GM12892 (cell line): ENCODE measurements around the gene NOSTRIN.
"Not testable (repeated sequence)": the region's sequence is repeated elsewhere in the genome, so short reads cannot be mapped to it uniquely, and the experiment has no call there.

Experiments
- DNase-seq: peaks from one replicate; pipeline ENCODE4 v3.0.0; 2011; ENCODE audit not compliant: insufficient read length
- FAIRE-seq: peaks from 2 replicates; lab custom pipeline; 2011; peaks lifted over from hg19 to GRCh38; lab: Jason Lieb, UNC
- POLR2A ChIP-seq: IDR thresholded peaks from 2 replicates; pipeline ENCODE4 v1.6.1; 2011; ENCODE audit warnings: low read depth, low read length, control low read depth
- POLR2AphosphoS5 ChIP-seq: IDR thresholded peaks from 2 replicates; pipeline ENCODE4 v1.6.1; 2011; ENCODE audit warnings: low read depth, low read length, control low read depth
- TAF1 ChIP-seq: IDR thresholded peaks from 2 replicates; pipeline ENCODE4 v1.6.1; 2011; ENCODE audit warnings: low read depth, mild to moderate bottlenecking, control low read depth, low read length, borderline replicate concordance

The NOSTRIN gene

GRCh38 chr2:168835969-168836368 lies 33.5 kb downstream of the NOSTRIN start:
- DNase-seq (no peak), FAIRE-seq (no peak)
- TF ChIP-seq POLR2AphosphoS5 (no peak), TAF1 (no peak), POLR2A (no peak)

- DNase-seq (no peak), FAIRE-seq (no peak)
- TF ChIP-seq TAF1, result no peak
Measured at GRCh38 chr2:168841445-168841844, 39.0 kb downstream of the NOSTRIN start.

GRCh38 chr2:168843253-168843652 lies 40.8 kb downstream of the NOSTRIN start:
- TF ChIP-seq POLR2A (no peak), TAF1 (no peak), POLR2AphosphoS5 (no peak)
- no peak for DNase-seq
- FAIRE-seq, result no peak

- TF ChIP-seq TAF1 (no peak), POLR2AphosphoS5 (no peak), POLR2A (no peak)
- FAIRE-seq, result no peak
- no peak for DNase-seq
Measured at GRCh38 chr2:168848225-168848624, 45.8 kb downstream of the NOSTRIN start.

GRCh38 chr2:168849610-168850009 lies 47.2 kb downstream of the NOSTRIN start:
- TF ChIP-seq TAF1 (no peak), POLR2AphosphoS5 (no peak), POLR2A (no peak)
- FAIRE-seq, result no peak
- no peak for DNase-seq

GRCh38 chr2:168850846-168851245 lies 48.4 kb downstream of the NOSTRIN start:
- no peak for TF ChIP-seq TAF1
- TF ChIP-seq POLR2AphosphoS5, result no peak
- TF ChIP-seq POLR2A, result no peak
- DNase-seq (no peak), FAIRE-seq (no peak)

- FAIRE-seq (no peak), DNase-seq (no peak)
- no peak for TF ChIP-seq POLR2A
- TF ChIP-seq POLR2AphosphoS5, result no peak
- TF ChIP-seq TAF1, result no peak
Measured at GRCh38 chr2:168851674-168852320, 49.4 kb downstream of the NOSTRIN start.

- FAIRE-seq (no peak), DNase-seq (no peak)
- TF ChIP-seq POLR2AphosphoS5 (no peak), POLR2A (no peak), TAF1 (no peak)
Measured at GRCh38 chr2:168852481-168852880, 50.0 kb downstream of the NOSTRIN start.

GRCh38 chr2:168853471-168853870 lies 51.0 kb downstream of the NOSTRIN start:
- no peak for DNase-seq
- TF ChIP-seq POLR2AphosphoS5 (no peak), POLR2A (no peak), TAF1 (no peak)
- FAIRE-seq, result no peak

GRCh38 chr2:168854651-168855050 lies 52.2 kb downstream of the NOSTRIN start:
- DNase-seq (no peak), FAIRE-seq (no peak)
- no peak for TF ChIP-seq POLR2AphosphoS5
- TF ChIP-seq POLR2A, result no peak
- TF ChIP-seq TAF1, result no peak

GRCh38 chr2:168855601-168856000 lies 53.2 kb downstream of the NOSTRIN start:
- FAIRE-seq (no peak), DNase-seq (no peak)
- TF ChIP-seq POLR2A (no peak), POLR2AphosphoS5 (no peak), TAF1 (no peak)

GRCh38 chr2:168858146-168858545 lies 55.7 kb downstream of the NOSTRIN start:
- TF ChIP-seq POLR2A (no peak), TAF1 (no peak), POLR2AphosphoS5 (no peak)
- FAIRE-seq (no peak), DNase-seq (no peak)

- FAIRE-seq, result not testable (repeated sequence)
Measured at GRCh38 chr2:168867164-168867563, 64.7 kb downstream of the NOSTRIN start.

GRCh38 chr2:168870369-168870768 lies 67.9 kb downstream of the NOSTRIN start:
- DNase-seq, FAIRE-seq: not testable (repeated sequence)

More at GRCh38 chr2:168867164-168867563, 64.7 kb downstream of the NOSTRIN start:
- not testable (repeated sequence) for DNase-seq

- not testable (repeated sequence) for FAIRE-seq, DNase-seq
Measured at GRCh38 chr2:168870824-168871223, 68.4 kb downstream of the NOSTRIN start.
